NCI-H446 (cell line): ENCODE results near the gene CYP27A1.

Source experiments
- DNase-seq, 2 experiments: peaks; one replicate each; lab custom pipeline; 2025; lab: John Stamatoyannopoulos, UW

CYP27A1 gene

GRCh38 chr2:218859556-218859987 is 77.6 kb downstream of the CYP27A1 start, which contains the start of gene WNT6:
Gene WNT6 (plus strand): TSS chr2:218859805. CDS start chr2:218860038, 233 bp downstream.
- DNase-seq = no peak

GRCh38 chr2:218859988-218860831 is 78.3 kb downstream of the CYP27A1 start:
- no peak for DNase-seq

GRCh38 chr2:218860950-218861381 is 79.0 kb downstream of the CYP27A1 start:
- peak; percentile 48 to 85 for DNase-seq

GRCh38 chr2:218861645-218862318 is 79.8 kb downstream of the CYP27A1 start:
- DNase-seq = no peak

GRCh38 chr2:218863021-218863520 is 81.1 kb downstream of the CYP27A1 start:
- DNase-seq = no peak
